Non-pigmented ciliary epithelial cell (primary cell): ENCODE data around the gene LMX1B.
"Not testable (repeated sequence)": the region's sequence is repeated elsewhere in the genome, so short reads cannot be mapped to it uniquely, and the experiment has no call there.

Experiments
- DNase-seq: peaks from one replicate; pipeline ENCODE4 v3.0.0-alpha.2; 2010; ENCODE audit warnings: low read depth

The LMX1B gene

DNA sequence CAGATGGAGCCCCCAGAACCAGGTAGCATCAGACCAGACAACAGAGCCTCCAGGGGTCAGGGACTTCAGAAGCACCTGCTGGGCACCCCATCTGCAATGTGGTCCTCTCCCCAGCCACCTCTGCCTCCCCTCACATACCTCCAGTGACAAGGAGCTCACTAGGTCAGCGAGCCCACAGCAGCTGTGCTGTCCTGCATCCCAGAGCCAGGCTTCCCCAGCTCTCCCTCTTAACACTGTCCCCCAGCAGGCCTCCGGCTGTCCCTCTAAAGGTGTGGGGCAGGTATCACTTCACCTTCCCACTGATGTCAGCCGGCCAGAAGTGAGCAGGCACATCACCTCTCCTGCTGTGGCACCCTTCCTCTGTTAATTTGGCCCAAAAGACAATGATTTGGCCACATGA lies 83.6 kb downstream of the LMX1B start:
- no peak for DNase-seq

DNA sequence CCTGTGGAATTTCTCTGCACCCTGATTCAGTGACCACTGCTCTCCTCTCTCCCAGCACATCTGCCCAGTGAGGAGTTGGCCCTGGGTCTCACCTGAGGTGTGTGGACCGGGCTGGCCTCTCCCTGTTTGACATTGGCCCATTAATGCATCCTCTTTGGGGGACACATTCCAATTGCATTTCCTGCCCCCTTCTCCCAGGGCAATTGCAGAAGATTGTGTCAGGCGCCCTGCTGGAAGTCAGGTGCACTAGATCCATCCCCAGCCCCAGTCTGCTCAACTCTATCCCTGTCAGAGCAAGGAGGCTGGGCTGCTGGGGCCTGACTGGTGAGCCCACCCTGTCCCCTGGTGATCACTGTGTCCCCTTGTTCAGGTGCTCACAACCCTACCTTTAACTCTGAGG lies 84.5 kb downstream of the LMX1B start:
- no peak for DNase-seq

- DNase-seq = no peak
Measured at GRCh38 chr9:126698756-126699155, 85.0 kb downstream of the LMX1B start.

DNA sequence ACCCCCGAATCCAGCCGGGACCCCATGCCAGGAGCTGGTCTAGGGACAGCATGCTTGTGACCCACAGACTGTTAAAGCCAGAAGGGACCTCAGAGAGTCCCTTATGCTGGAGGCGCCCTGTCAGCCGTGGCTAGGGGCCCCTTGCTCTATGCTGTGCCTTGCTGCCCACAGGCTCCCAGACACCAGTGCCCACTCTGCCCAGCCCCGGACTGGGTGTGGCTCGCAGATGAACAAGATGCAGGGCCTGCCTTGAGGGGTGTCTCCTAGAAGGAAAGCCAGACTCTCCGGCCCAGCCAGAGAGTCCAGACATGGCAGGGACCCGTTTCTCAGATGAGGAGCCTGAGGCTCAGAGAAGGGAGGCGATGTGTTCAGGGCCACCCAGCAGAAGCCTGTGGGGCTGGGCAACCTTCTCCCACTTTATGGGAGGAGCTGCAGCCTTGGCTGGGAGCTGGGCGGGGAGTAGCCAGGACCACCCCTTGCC lies 85.7 kb downstream of the LMX1B start:
- no peak for DNase-seq

DNA sequence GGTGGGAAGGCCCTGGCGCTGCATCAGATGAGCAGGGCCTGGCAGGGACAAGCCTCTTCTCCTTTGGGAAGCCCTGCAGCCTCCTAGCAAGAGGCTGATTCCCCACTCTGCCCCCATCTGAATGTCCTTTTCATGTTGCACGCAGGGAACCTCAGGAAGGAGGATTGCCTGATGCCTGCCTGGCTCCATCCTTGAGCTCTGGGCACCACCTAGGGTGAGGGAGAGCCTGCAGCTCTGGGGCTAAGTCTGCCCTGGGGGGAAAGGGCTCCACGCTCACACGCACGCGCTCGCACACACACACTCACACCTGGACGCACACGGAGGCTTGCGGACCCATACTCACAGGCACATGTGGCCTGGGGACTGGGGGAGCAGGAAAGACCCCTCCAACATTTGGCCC lies 86.6 kb downstream of the LMX1B start:
- DNase-seq = no peak

- DNase-seq = no peak
Measured at GRCh38 chr9:126700903-126701812, 87.4 kb downstream of the LMX1B start.

- no peak for DNase-seq
Measured at GRCh38 chr9:126701813-126702140, 88.0 kb downstream of the LMX1B start.

DNA sequence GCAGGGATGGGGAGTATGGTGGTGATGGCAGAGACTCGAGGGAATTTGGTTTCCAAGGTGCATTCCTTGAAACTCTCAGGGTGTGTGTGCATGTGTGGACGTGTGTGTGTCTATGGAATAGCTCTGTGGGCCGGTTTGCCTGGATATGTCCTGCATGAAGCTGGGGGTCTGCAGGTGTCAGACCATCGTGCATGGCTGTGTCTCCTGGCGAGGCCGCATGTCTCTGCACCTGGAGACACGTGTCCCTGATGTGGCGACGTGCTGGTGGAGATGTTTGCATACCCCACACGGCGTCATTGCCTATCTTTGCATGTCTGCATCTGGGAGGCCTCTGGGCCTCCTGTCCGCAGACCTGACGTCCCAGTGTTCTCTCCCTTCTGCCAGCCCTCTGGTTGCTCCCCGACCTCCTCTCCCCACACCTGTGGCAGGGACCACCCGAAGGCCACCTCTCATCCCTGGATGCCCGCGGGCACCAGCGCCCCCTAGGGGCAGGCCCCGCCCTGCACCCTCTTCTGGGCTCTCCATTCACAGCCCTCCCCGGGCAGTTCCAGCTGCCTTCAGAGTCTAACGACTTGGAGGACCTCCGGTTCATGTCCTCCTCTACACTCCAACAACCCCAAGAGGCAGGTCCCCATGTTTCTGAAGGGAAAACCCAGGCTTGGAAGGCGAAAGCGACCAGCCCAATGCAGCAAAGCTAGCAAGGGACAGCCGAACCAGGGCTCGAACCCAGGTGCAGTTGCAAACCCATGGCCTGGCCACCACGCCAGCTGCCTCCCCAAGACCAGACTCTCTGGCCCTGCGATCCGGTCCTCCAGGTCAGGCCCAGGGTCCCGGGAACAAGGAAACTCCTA lies 88.6 kb downstream of the LMX1B start:
- DNase-seq = no peak

DNA sequence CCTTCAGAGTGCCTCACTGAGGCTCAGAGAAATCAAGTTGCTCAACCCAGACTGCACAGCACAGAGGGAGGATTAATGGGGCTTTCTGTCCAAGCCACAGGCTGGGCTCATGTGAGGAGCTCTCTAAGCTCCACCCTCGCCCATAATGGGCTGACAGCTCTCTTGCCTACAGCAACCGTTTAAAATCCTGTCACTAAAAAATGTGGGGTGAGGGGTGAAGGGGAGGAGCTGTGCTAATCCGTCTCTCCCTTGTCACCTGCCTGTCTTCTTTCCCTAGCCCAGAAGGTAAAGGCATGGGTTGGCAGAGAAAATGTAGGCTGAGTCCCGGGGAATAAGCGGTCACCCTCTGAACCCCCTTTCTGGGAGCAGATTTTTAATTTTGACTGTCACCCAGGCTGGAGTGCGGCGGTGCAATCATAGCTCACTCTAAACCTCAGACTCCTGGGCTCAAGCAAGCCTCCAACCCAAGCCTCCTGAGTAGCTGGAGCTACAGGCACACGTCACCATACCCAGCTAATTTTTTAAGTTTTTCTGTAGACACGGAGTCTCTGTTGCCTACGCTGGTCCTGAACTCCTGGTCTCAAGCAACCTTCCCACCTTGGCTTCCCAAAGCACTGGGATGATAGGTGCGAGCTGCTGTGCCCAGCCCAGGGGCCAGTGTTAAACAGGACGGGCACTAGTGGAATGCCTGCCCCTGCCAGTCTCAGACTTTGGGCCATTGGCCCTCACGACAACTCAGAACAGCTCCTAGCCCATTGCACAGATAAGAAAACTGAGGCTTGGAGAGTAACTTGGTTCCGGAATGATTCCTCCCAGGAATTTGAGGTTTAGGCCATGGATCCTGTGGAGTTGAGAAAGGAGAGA lies 89.5 kb downstream of the LMX1B start:
- DNase-seq = no peak

- DNase-seq = no peak
Measured at GRCh38 chr9:126703866-126704156, 90.1 kb downstream of the LMX1B start.

DNA sequence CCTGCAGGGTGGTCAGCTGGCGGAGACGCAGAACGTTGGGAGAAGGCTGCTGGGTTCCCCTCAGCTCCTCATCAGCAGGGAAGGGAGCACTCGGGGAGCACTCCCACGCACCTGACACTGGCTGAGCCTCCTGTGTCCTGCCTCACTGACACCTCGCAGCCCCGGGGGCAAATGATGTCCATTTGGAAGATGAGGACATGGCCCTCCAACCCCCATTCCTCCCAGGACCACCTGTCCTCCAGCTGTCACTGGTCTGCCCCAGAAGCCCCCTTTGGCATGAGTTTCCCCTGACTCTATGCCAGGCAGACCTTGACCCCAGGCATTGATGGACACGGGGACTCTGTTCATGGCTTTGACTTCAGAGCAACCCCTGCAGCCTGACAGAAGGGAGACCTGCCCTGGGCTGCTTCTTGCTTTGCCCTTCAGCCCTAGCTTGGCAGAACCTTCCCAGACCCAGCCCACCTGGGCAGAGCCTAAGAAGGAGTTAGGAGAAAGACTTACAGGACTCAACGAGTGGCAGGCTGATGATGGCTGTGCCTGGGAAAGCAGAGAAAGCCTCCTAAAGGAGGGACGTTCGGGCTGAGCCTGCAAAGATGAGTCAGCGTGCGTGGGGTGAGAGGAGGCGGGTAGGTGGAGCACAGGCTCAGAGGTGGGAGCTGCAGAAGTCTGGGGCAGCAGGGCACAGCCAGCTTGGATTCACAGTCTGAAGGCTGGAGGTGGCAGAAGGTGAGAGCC lies 90.6 kb downstream of the LMX1B start:
- peak; percentile 27 for DNase-seq

GRCh38 chr9:126704892-126705766 lies 91.4 kb downstream of the LMX1B start:
- DNase-seq = no peak

GRCh38 chr9:126705767-126706697 lies 92.3 kb downstream of the LMX1B start:
- DNase-seq = no peak

GRCh38 chr9:126706698-126707053 lies 92.9 kb downstream of the LMX1B start:
- DNase-seq = no peak

- no peak for DNase-seq
Measured at GRCh38 chr9:126707083-126707482, 93.4 kb downstream of the LMX1B start.

GRCh38 chr9:126707712-126708111 lies 94.0 kb downstream of the LMX1B start:
- not testable (repeated sequence) for DNase-seq

DNA sequence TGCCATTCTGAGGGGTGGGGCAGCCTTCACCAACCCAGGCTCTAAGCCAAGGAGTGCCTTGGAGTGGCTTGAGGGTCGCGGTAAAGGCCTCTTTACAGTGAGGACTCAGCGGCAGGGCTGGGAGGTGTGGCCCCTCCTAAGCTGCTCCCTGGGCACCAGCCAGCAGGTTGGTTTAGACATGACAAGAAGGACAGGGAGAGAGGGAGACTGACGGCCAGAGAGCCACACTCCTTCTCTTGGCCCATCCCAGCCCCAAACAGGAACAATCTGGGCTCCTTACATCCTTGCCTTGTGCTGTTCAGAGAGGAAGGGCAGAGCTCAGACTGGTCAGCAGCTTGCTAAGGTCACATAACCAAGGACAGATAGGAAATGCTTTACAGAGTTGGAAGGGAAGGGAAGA lies 94.5 kb downstream of the LMX1B start:
- DNase-seq = no peak

DNA sequence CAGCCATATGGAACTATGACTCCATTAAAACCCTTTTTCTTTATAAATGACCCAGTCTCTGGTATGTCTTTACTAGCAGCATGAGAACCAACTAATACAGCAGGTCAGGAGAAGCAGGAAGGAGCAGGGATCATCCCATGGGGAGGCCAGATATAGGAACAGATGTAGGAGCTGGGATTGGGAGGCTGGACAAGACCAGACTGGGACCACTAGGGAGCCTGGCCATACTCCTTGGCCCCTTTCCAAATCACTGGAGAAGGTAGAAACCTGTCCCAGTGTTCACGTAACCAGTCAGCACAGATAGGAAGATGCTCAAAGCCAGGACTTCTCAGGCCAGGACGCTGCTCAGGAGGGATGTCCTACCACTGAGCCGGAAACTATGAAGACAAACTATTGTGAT lies 95.5 kb downstream of the LMX1B start:
- DNase-seq = no peak

DNA sequence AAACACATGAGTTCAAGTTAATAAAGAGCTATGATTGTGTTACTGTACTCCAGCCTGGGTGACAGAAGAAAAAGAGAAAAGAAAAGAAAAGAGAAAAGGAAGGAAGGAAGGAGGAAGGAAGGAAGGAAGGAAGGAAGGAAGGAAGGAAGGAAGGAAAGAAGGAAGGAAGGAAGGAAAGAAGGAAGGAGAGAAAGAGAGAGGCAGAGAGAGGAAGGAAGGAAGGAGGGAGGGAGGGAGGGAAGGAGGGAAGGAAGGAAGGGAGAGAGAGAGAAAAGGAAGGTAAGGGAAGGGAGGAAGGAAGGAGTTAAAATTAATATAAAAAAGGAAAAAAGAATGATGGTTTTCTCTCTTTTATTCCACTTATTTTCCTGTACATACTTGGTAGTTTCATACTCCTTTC lies 101.7 kb downstream of the LMX1B start:
- no peak for DNase-seq

DNA sequence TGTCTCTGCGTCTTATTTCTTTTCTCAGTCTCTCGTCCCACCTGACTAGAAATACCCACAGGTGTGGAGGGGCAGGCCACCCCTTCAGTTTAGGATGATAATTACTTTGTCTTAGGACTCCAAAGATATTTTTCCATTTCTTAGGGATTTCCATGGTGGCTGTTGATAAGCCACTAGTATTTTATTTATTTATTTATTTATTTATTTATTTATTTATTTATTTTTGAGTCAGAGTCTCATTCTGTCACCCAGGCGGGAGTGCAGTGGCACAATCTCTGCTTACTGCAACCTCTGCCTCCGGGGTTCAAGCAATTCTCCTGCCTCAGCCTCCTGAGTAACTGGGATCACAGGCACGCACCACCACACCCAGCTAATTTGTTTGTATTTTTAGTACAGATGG lies 103.7 kb downstream of the LMX1B start:
- not testable (repeated sequence) for DNase-seq
